HepG2 (cell line): ENCODE measurements around the gene MKRN1. TPM values are rescaled to one million over a fixed set of nuclear protein-coding genes. Genes with fewer than 3 reads are reported as not detected.

ENCODE experiments used
- ATAC-seq: fragments of 200-7000 bp; cut with Tn5 transposase; 3 replicates; pipeline ENCODE4 v1.9.1; 2020; ENCODE audit warnings: mild to moderate bottlenecking, moderate library complexity
- BruUV-seq: library from RNA; stranded (reverse); fragments of 400-500 nt; replicated peaks from 2 replicates; lab custom pipeline; 2021; lab: Mats Ljungman, UMichigan
- CTCF ChIA-PET: fragments of 300-600 bp; formaldehyde crosslinking; extraction: SDS; loops from one replicate; lab custom pipeline; 2021; ENCODE audit warnings: low total read pairs, inconsistent platforms, low intra/inter-chr PET ratio; lab: Yijun Ruan, JAX
- POLR2A ChIA-PET: fragments of 350-600 bp; sonication (Branson Sonifier 250); formaldehyde crosslinking; loops from one replicate; lab custom pipeline; 2020; ENCODE audit warnings: antibody characterized with exemption, inconsistent platforms; lab: Yijun Ruan, JAX
- DNase-seq: peaks from one replicate; pipeline ENCODE4 v3.0.0-alpha.2; 2015; ENCODE audit warnings: low spot score
- FAIRE-seq: peaks from 3 replicates; lab custom pipeline; 2011; peaks lifted over from hg19 to GRCh38; lab: Jason Lieb, UNC
- H2AFZ ChIP-seq: one replicate; pipeline ENCODE4 v1.6.1; 2011; ENCODE audit warnings: low read length, inconsistent platforms
- H3K27ac ChIP-seq: fragments of 300-600 bp; 3 replicates; pipeline ENCODE4 v1.8.0; 2011; ENCODE audit warnings: mixed run types, mild to moderate bottlenecking, mixed read lengths, low read length, inconsistent platforms; ENCODE audit not compliant: insufficient read depth; ENCODE audit errors: extremely low read length
- H3K27me3 ChIP-seq, 2 experiments: fragments of 200-600 bp in 1 of 2; 2 replicates in 1 of 2; 3 replicates in 1 of 2; pipeline versions ENCODE4 v1.6.0 to v1.8.0; 2011; ENCODE audit warnings: low read length in 2 of 2, mild to moderate bottlenecking in 2 of 2, moderate library complexity in 2 of 2, inconsistent platforms in 1 of 2; ENCODE audit not compliant: insufficient read depth in 2 of 2, control insufficient read depth in 1 of 2
- H3K36me3 ChIP-seq, 2 experiments: fragments of 200-600 bp in 1 of 2; replicated peaks in 1 of 2; 2 replicates in 1 of 2; 3 replicates in 1 of 2; pipeline versions ENCODE4 v1.5.1 to v1.8.0; 2011; ENCODE audit warnings: low read length in 2 of 2, inconsistent platforms in 1 of 2; ENCODE audit not compliant: insufficient read depth in 2 of 2, control insufficient read depth in 1 of 2
- H3K4me1 ChIP-seq: 2 replicates; pipeline ENCODE4 v1.5.1; 2012; ENCODE audit warnings: low read length, inconsistent platforms; ENCODE audit not compliant: insufficient read depth
- H3K4me2 ChIP-seq: 2 replicates; pipeline ENCODE4 v1.6.0; 2011; ENCODE audit warnings: low read depth, low read length, inconsistent platforms
- H3K4me3 ChIP-seq, 3 experiments: fragments of 200-600 bp in 1 of 3; sonication (generic), shearing (Covaris generic) in 1 of 3; replicated peaks in 1 of 3; 2 replicates each; pipeline ENCODE4 v1.5.1; 2011 to 2016; ENCODE audit warnings: low read length in 3 of 3, inconsistent platforms in 2 of 3, low read depth in 2 of 3, mild to moderate bottlenecking in 2 of 3, control low read depth in 1 of 3, mixed read lengths in 1 of 3; ENCODE audit not compliant: insufficient read depth in 1 of 3
- H3K79me2 ChIP-seq: one replicate; pipeline ENCODE4 v1.6.1; 2011; ENCODE audit warnings: low read length, inconsistent platforms; ENCODE audit not compliant: insufficient read depth
- H3K9ac ChIP-seq: 2 replicates; pipeline ENCODE4 v1.6.0; 2011; ENCODE audit warnings: mild to moderate bottlenecking, low read depth, low read length, inconsistent platforms; ENCODE audit not compliant: insufficient read depth
- H3K9me3 ChIP-seq: 2 replicates; pipeline ENCODE4 v1.5.1; 2012; ENCODE audit warnings: mild to moderate bottlenecking, low read length
- H4K20me1 ChIP-seq: 2 replicates; pipeline ENCODE4 v1.6.0; 2011; ENCODE audit warnings: inconsistent platforms, mild to moderate bottlenecking, low read length, moderate library complexity; ENCODE audit not compliant: insufficient read depth
- HNF1A ChIP-seq, 2 experiments: sonication (generic) in 1 of 2; formaldehyde crosslinking in 1 of 2; IDR thresholded peaks; 2 replicates each; pipeline versions ENCODE4 v1.4.0 to v1.6.1; 2016 to 2020; ENCODE audit warnings: borderline replicate concordance in 1 of 2, low read depth in 1 of 2, mild to moderate bottlenecking in 1 of 2, missing genetic modification reagents in 1 of 2
- MED13 ChIP-seq: sonication (generic); formaldehyde crosslinking; IDR thresholded peaks from 2 replicates; pipeline ENCODE4 v1.5.0; 2020; ENCODE audit warnings: missing genetic modification reagents
- NRL ChIP-seq: sonication (generic); formaldehyde crosslinking; IDR thresholded peaks from 2 replicates; pipeline ENCODE4 v1.5.0; 2020; ENCODE audit warnings: missing genetic modification reagents, mild to moderate bottlenecking, moderate library complexity, borderline replicate concordance
- STAG1 ChIP-seq: sonication (generic); formaldehyde crosslinking; IDR thresholded peaks from 2 replicates; pipeline ENCODE4 v1.4.0; 2020; ENCODE audit warnings: missing genetic modification reagents
- ZFP1 ChIP-seq: IDR thresholded peaks from 2 replicates; pipeline ENCODE4 v1.6.1; 2016
- ZKSCAN5 ChIP-seq: sonication (generic); formaldehyde crosslinking; IDR thresholded peaks from 2 replicates; pipeline ENCODE4 v1.5.1; 2020; ENCODE audit warnings: mild to moderate bottlenecking, missing genetic modification reagents
- ZNF207 ChIP-seq: fragments of 450-650 bp; IDR thresholded peaks from 2 replicates; pipeline ENCODE4 v1.6.1; 2016; ENCODE audit warnings: antibody characterized with exemption, borderline replicate concordance
- WGBS: methylation state at CpG from one replicate; pipeline ENCODE4 v1.1.6; 2017; ENCODE audit warnings: low lambda C conversion rate; 5-methylcytosine and 5-hydroxymethylcytosine counted together
- in situ Hi-C: cut with HindIII; loops from 2 replicates; pipeline ENCODE4 v1.10.0; 2017; ENCODE audit warnings: low pct_unique_long_range_greater_than_20kb; ENCODE audit not compliant: extremely low pct_ligation_motif_present
- intact Hi-C: fragments of 100-400 bp; cut with micrococcal nuclease; formaldehyde crosslinking; loops from one replicate; pipeline ENCODE4 v1.10.0; 2022; ENCODE audit not compliant: unreplicated experiment
- polyA plus RNA-seq, 8 experiments: library from polyadenylated mRNA; depleted of rRNA in 3 of 8; stranded (reverse) in 7 of 8; unstranded in 1 of 8; fragments of >200 nt; fragmentation: Illumina TruSeq in 4 of 8; extraction: Trizol in 4 of 8; gene quantifications; 2 replicates each; pipeline versions ENCODE4 v1.2.1 to v1.2.3, GENCODE V29; 2011 to 2016; ENCODE audit warnings: low read depth in 4 of 8, missing spikeins in 1 of 8, mixed read lengths in 1 of 8; ENCODE audit not compliant: insufficient read depth in 1 of 8
- total RNA-seq, 5 experiments: library from RNA; depleted of rRNA; stranded (reverse); fragments of >200 nt; fragmentation: Illumina TruSeq; extraction: Trizol; gene quantifications; 2 replicates each; pipeline ENCODE4 v1.2.3, GENCODE V29; 2016; ENCODE audit warnings: low read depth in 1 of 5

MKRN1 gene
- total and polyA plus RNA-seq, 2 of the 13 experiments (the other 11 are each of a cell fraction or from before 2014, with no cell fraction given) = 28.5 to 32.8 TPM

- no peak for TF ChIP-seq HNF1A (IDR thresholded peaks at IDR 0.05; ENCODE audit: low read depth)
- TF ChIP-seq HNF1A (CRISPR knock-in tag; IDR thresholded peaks at IDR 0.05; ENCODE audit: borderline replicate concordance) = no peak
- TF ChIP-seq ZNF207 = no peak
- TF ChIP-seq ZKSCAN5 (CRISPR knock-in tag) = no peak
- no peak for TF ChIP-seq NRL (CRISPR knock-in tag)
- TF ChIP-seq ZFP1 (CRISPR knock-in tag) = no peak
Observed at GRCh38 chr7:140525743-140526142, 46.4 kb upstream of the MKRN1 start (continued).

GRCh38 chr7:140521421-140521820, 42.1 kb upstream of the MKRN1 start:
- POLR2A ChIA-PET = no interaction called here
- H3K27me3 ChIP-seq = peaks cover 0 to 25% of the 10 kb centered on the region in 2 experiments; a peak in 2 of 5 replicates
- no TSS peak for BruUV-seq
- in situ Hi-C loops (no loop called here), intact Hi-C loops (no loop called here)
- FAIRE-seq (no peak), ATAC-seq (peak; percentile 12; the same call in 1 of the 3 replicates), DNase-seq (no peak)
- TF ChIP-seq MED13 (CRISPR knock-in tag) (no peak), STAG1 (CRISPR knock-in tag) (peak; percentile 19; the same call in 1 of the 2 replicates)
- H2AFZ ChIP-seq = no peak overlapping the region
- 0 out of 2 replicates have a peak overlapping the region, but pooled peaks have one; percentile 32 for H3K4me2 ChIP-seq
- H3K4me3 ChIP-seq = no peak overlapping the region
- no peak overlapping the region for H3K9ac ChIP-seq
- H3K4me1 ChIP-seq = peaks cover 16% of the 10 kb centered on the region; the same call in 1 of the 2 replicates
- H3K27ac ChIP-seq = no peak overlapping the region
- H3K36me3 ChIP-seq = no peaks in the 10 kb centered on the region
- CTCF ChIA-PET = no interaction called here
- H3K9me3 ChIP-seq = no peaks in the 10 kb centered on the region
- 39% methylated on average over 2 of the region's 3 CpGs for WGBS
- no peaks in the 10 kb centered on the region for H3K79me2 ChIP-seq
- H4K20me1 ChIP-seq = no peaks in the 10 kb centered on the region
